Activated naive CD4-positive, alpha-beta T cell treated with anti-CD3 and anti-CD28 coated beads for 36 hours (primary cell): ENCODE results near the gene CXCL9. TPM values are rescaled to one million over a fixed set of nuclear protein-coding genes. Genes with fewer than 3 reads are reported as not detected.
"Not testable (repeated sequence)": the region's sequence is repeated elsewhere in the genome, so short reads cannot be mapped to it uniquely, and the experiment has no call there.

Experiments used
- CTCF ChIA-PET: fragments of 350-600 bp; sonication (Branson Sonifier 250); formaldehyde crosslinking; loops from one replicate; lab custom pipeline; 2021; ENCODE audit warnings: antibody characterized with exemption; lab: Charles Lee
- DNase-seq: peaks from one replicate; pipeline ENCODE4 v3.0.0-alpha.2; 2020
- H3K27ac Mint-ChIP-seq: one replicate; pipeline ENCODE4 v1.8.0; 2021; ENCODE audit warnings: mild to moderate bottlenecking, mixed read lengths
- H3K27me3 Mint-ChIP-seq: one replicate; pipeline ENCODE4 v1.8.0; 2021; ENCODE audit warnings: low read depth, mixed read lengths
- H3K36me3 Mint-ChIP-seq: one replicate; pipeline ENCODE4 v1.8.0; 2021; ENCODE audit warnings: low read depth, mixed read lengths
- H3K4me1 Mint-ChIP-seq: one replicate; pipeline ENCODE4 v1.8.0; 2021; ENCODE audit warnings: low read depth, mixed read lengths
- H3K4me3 Mint-ChIP-seq: one replicate; pipeline ENCODE4 v1.8.0; 2021; ENCODE audit warnings: mild to moderate bottlenecking, moderate library complexity, mixed read lengths
- H3K9me3 Mint-ChIP-seq: one replicate; pipeline ENCODE4 v1.8.0; 2021; ENCODE audit warnings: mixed read lengths
- intact Hi-C: fragments of 100-400 bp; cut with micrococcal nuclease; formaldehyde crosslinking; loops from one replicate; pipeline ENCODE4 v1.15.1; 2023
- total RNA-seq, 2 experiments: library from RNA; stranded (reverse); gene quantifications; one replicate each; pipeline ENCODE4 v1.2.3, GENCODE V29; 2021

CXCL9 gene
- total RNA-seq, 2 experiments from 2014 or later, result 0.74 to 0.89 TPM

GRCh38 chr4:76011018-76011670 lies 3.8 kb upstream of the CXCL9 start:
- no peak overlapping the region for H3K4me3 Mint-ChIP-seq
- intact Hi-C loops, result no loop called here

GRCh38 chr4:76010576-76010975 lies 3.3 kb upstream of the CXCL9 start:
- no peaks in the 10 kb centered on the region for H3K36me3 Mint-ChIP-seq
- no peak for DNase-seq
- peaks cover 13% of the 10 kb centered on the region for H3K27me3 Mint-ChIP-seq
- H3K9me3 Mint-ChIP-seq, result no peaks in the 10 kb centered on the region
- intact Hi-C loops, result no loop called here
- no peak overlapping the region for H3K4me3 Mint-ChIP-seq
- H3K27ac Mint-ChIP-seq, result no peak overlapping the region
- CTCF ChIA-PET, result interaction anchor here (1.0 to 1.8 kb wide), 2 partner anchors 52 to 56 kb away, joined by 4 to 8 read pairs; no protein-coding TSS in a partner anchor
- H3K4me1 Mint-ChIP-seq, result peaks cover 6% of the 10 kb centered on the region

More at GRCh38 chr4:76011018-76011670, 3.8 kb upstream of the CXCL9 start:
- no peak for DNase-seq
- CTCF ChIA-PET, result interaction anchor here (1.8 kb wide), 1 partner anchor 56 kb away, joined by 8 read pairs; no protein-coding TSS in a partner anchor
- Mint-ChIP-seq H3K27me3 (peaks cover 11% of the 10 kb centered on the region), H3K4me1 (peaks cover 6% of the 10 kb centered on the region), H3K36me3 (no peaks in the 10 kb centered on the region), H3K9me3 (no peaks in the 10 kb centered on the region), H3K27ac (no peak overlapping the region)

DNA sequence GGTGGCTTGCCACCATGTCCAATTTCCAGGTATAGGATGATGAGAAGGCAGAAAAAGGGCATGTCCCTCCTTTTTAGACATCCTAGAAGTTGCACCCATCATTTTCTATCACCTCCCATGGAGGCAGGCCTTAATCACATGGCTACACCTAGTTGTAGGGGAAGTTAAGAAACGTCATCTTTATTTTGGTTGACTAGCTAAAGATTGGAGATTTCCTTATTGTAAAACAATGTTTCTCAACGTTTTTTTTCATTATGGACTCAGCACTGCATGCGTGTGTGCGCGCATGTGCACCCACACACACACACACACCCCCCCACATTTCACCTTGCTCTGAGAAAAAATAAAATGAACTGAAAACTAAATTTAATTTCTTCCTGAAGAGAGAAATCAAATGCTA lies 2.0 kb upstream of the CXCL9 start:
- Mint-ChIP-seq H3K4me3 (no peak overlapping the region), H3K27me3 (peaks cover 13% of the 10 kb centered on the region), H3K9me3 (no peaks in the 10 kb centered on the region), H3K27ac (no peak overlapping the region), H3K4me1 (peaks cover 6% of the 10 kb centered on the region), H3K36me3 (no peaks in the 10 kb centered on the region)
- intact Hi-C loops, result no loop called here
- DNase-seq, result no peak
- CTCF ChIA-PET, result interaction anchor here (0.9 to 1.8 kb wide), 3 partner anchors 14 to 58 kb away, joined by 3 to 8 read pairs (median 4); no protein-coding TSS in a partner anchor

- peaks cover 20% of the 10 kb centered on the region for H3K27me3 Mint-ChIP-seq
- no peak for DNase-seq
- no peaks in the 10 kb centered on the region for H3K4me1 Mint-ChIP-seq
- no peaks in the 10 kb centered on the region for H3K36me3 Mint-ChIP-seq
- CTCF ChIA-PET, result interaction anchor here (1.8 kb wide), 1 partner anchor 63 kb away, joined by 6 read pairs; no protein-coding TSS in a partner anchor
- no peak overlapping the region for H3K27ac Mint-ChIP-seq
- intact Hi-C loops, result no loop called here
- no peak overlapping the region for H3K4me3 Mint-ChIP-seq
- no peaks in the 10 kb centered on the region for H3K9me3 Mint-ChIP-seq
Observed at GRCh38 chr4:76003620-76004019, 3.7 kb downstream of the CXCL9 start.

DNA sequence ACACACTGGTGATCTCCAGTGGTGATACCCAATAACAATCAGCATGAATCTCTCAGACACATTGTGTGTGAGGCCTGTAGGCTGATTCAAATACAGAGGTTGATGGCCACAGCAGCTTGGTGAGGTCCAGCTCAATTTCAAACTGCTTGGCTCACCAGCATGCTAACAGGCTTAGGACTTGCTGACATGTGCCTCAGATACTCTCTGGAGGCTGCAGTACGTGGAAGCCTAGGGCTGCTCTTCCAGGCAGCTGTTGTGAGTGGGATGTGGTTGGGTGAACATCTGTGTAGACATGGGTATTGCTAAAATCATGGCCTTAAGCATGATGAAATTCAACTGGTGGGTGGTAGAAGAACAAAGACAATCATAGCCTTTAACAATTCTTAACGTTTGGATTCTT lies 4.3 kb downstream of the CXCL9 start:
- intact Hi-C loops, result no loop called here
- CTCF ChIA-PET, result interaction anchor here (1.8 kb wide), 1 partner anchor 64 kb away, joined by 6 read pairs; no protein-coding TSS in a partner anchor
- DNase-seq, result no peak
- no peaks in the 10 kb centered on the region for H3K9me3 Mint-ChIP-seq
- no peaks in the 10 kb centered on the region for H3K4me1 Mint-ChIP-seq
- H3K27ac Mint-ChIP-seq, result no peak overlapping the region
- peaks cover 18% of the 10 kb centered on the region for H3K27me3 Mint-ChIP-seq
- H3K36me3 Mint-ChIP-seq, result no peaks in the 10 kb centered on the region
- no peak overlapping the region for H3K4me3 Mint-ChIP-seq

- intact Hi-C loops, result no loop called here
- Mint-ChIP-seq H3K27ac (no peak overlapping the region), H3K9me3 (no peaks in the 10 kb centered on the region), H3K4me3 (no peak overlapping the region), H3K27me3 (peaks cover 20% of the 10 kb centered on the region), H3K4me1 (no peaks in the 10 kb centered on the region), H3K36me3 (no peaks in the 10 kb centered on the region)
- CTCF ChIA-PET, result interaction anchor here (1.8 kb wide), 1 partner anchor 65 kb away, joined by 6 read pairs; no protein-coding TSS in a partner anchor
- no peak for DNase-seq
Observed at GRCh38 chr4:76002176-76002575, 5.1 kb downstream of the CXCL9 start.

- Mint-ChIP-seq H3K36me3 (no peaks in the 10 kb centered on the region), H3K4me1 (no peaks in the 10 kb centered on the region), H3K27ac (no peak overlapping the region), H3K9me3 (no peaks in the 10 kb centered on the region), H3K27me3 (peaks cover 20% of the 10 kb centered on the region), H3K4me3 (no peak overlapping the region)
- intact Hi-C loops, result no loop called here
- DNase-seq, result no peak
- CTCF ChIA-PET, result interaction anchor here (0.6 to 1.8 kb wide), 2 partner anchors 65 to 70 kb away, joined by 3 to 6 read pairs; no protein-coding TSS in a partner anchor
Observed at GRCh38 chr4:76001700-76002099, 5.6 kb downstream of the CXCL9 start.

- no peak overlapping the region for H3K4me3 Mint-ChIP-seq
- H3K9me3 Mint-ChIP-seq, result no peaks in the 10 kb centered on the region
- no peaks in the 10 kb centered on the region for H3K4me1 Mint-ChIP-seq
- H3K36me3 Mint-ChIP-seq, result no peaks in the 10 kb centered on the region
- CTCF ChIA-PET, result interaction anchor here (0.8 to 2.4 kb wide), 8 partner anchors 21 to 87 kb away, joined by 3 to 10 read pairs (median 4); no protein-coding TSS in a partner anchor
- H3K27me3 Mint-ChIP-seq, result peaks cover 15% of the 10 kb centered on the region
- DNase-seq, result no peak
- intact Hi-C loops, result no loop called here
- H3K27ac Mint-ChIP-seq, result no peak overlapping the region
Observed at GRCh38 chr4:76000279-76000678, 7.0 kb downstream of the CXCL9 start.

DNA sequence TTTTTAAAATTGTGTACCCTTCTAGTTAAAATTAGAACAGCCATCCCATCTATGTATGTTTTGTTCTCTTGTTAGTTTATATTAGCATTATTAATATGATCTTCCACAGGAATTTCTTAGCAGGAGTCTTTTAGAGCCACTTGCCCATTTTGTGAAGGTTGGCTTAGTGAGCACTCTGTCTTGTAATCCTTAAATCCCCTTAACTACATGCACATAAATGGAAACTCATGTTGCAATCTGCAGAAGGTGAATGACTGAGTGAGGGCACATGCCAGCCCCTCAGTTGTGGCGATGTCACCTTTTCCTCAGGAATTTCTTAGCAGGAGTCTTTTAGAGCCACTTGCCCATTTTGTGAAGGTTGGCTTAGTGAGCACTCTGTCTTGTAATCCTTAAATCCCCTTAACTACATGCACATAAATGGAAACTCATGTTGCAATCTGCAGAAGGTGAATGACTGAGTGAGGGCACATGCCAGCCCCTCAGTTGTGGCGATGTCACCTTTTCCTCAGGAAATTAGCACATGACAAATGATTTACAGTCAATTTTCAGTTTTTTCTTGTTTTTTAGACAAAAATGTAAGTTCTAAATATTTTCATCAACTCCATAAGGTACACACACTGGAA lies 8.7 kb downstream of the CXCL9 start:
- H3K27me3 Mint-ChIP-seq, result peaks cover 11% of the 10 kb centered on the region
- intact Hi-C loops, result loop anchor here (5.0 to 10.0 kb wide), 2 partner anchors 101 to 506 kb away; no protein-coding TSS in a partner anchor

DNA sequence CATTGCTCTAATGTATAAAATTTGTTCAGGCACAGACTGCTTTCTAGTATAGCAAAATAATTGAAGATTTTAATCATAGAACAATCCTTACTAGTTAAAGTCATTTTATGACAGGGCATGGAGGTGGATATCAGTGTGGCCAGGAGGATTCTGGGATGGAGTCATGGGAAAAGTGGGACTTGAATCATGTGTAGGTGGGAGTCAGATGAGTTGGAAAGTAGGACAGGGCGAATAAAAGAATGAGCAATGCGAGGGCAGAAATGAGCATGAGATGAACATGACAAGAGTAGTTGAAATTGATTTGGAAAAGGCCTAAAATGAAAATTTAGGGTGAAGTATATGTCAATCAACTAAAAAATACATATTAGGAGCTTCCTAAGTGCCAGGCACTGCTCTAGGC lies 9.4 kb downstream of the CXCL9 start:
- H3K4me3 Mint-ChIP-seq, result no peak overlapping the region
- no peaks in the 10 kb centered on the region for H3K36me3 Mint-ChIP-seq
- no peaks in the 10 kb centered on the region for H3K4me1 Mint-ChIP-seq
- H3K27ac Mint-ChIP-seq, result no peak overlapping the region
- intact Hi-C loops, result loop anchor here (5.0 to 10.0 kb wide), 2 partner anchors 101 to 507 kb away; no protein-coding TSS in a partner anchor
- CTCF ChIA-PET, result interaction anchor here (1.1 to 5.4 kb wide), 4 partner anchors 65 to 151 kb away, joined by 3 to 117 read pairs (median 34); no protein-coding TSS in a partner anchor
- no peak for DNase-seq
- H3K9me3 Mint-ChIP-seq, result no peaks in the 10 kb centered on the region
- peaks cover 8% of the 10 kb centered on the region for H3K27me3 Mint-ChIP-seq

More for the DNA sequence above, 8.7 kb downstream of the CXCL9 start:
- not testable (repeated sequence) for H3K9me3 Mint-ChIP-seq, H3K4me3 Mint-ChIP-seq, H3K36me3 Mint-ChIP-seq, H3K4me1 Mint-ChIP-seq, DNase-seq, H3K27ac Mint-ChIP-seq
- CTCF ChIA-PET, result interaction anchor here (1.1 to 5.4 kb wide), 6 partner anchors 37 to 70 kb away, joined by 4 to 117 read pairs (median 8); partner anchors contain the start of gene CXCL11

DNA sequence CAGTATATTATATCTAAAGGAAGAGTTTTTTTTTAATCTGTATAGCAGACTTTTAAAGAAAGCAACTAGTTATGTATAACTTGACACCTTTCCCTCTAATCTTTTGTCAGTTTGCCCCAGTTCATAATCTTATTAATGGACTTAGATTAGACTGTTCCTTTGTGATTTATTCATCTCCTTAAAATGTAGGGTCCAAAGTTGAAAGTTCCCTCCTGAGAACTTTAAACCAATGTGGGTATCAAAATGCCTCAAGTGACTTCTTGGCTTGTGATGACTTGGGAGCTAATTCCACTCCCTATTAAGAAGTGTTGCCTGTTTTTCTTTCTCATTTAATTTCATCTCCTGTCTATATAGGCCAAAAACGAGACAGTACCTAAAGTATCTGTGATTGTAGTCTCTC lies 10.2 kb downstream of the CXCL9 start:
- intact Hi-C loops, result loop anchor here (5.0 to 10.0 kb wide), 2 partner anchors 100 to 508 kb away; no protein-coding TSS in a partner anchor
- Mint-ChIP-seq H3K36me3 (no peaks in the 10 kb centered on the region), H3K4me3 (no peak overlapping the region), H3K9me3 (no peaks in the 10 kb centered on the region), H3K27ac (no peak overlapping the region), H3K4me1 (no peaks in the 10 kb centered on the region), H3K27me3 (peaks cover 5% of the 10 kb centered on the region)
- no peak for DNase-seq
- CTCF ChIA-PET, result interaction anchor here (0.6 to 5.4 kb wide), 14 partner anchors 11 to 184 kb away, joined by 3 to 117 read pairs (median 7); no protein-coding TSS in a partner anchor

DNA sequence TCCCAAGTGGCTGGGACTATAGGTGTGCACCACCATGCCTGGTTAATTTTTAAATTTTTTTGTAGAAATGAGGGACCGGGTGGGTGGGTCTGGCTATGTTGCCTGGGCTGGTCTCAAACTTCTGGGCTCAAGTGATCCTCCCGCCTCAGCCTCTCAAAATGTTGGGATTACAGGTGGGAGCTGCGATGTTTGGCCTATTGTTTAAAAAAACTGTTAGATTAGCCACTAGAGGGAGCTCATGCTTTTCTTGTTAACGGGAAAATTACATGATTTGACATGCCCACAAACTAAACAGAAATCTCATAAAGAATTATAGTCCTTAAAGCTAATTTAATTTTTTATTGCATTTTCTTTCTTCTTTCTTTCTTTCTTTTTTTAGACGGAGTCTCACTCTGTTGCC lies 11.6 kb downstream of the CXCL9 start:
- peaks cover 6% of the 10 kb centered on the region for H3K4me1 Mint-ChIP-seq
- DNase-seq, result peak; percentile 16
- no peaks in the 10 kb centered on the region for H3K36me3 Mint-ChIP-seq
- no peak overlapping the region for H3K4me3 Mint-ChIP-seq
- H3K27me3 Mint-ChIP-seq, result peaks cover 2% of the 10 kb centered on the region
- intact Hi-C loops, result loop anchor here (1.0 to 10.0 kb wide), 6 partner anchors 72 to 509 kb away; partner anchors contain the start of gene STBD1
- CTCF ChIA-PET, result interaction anchor here (0.6 to 5.4 kb wide), 34 partner anchors 10 to 381 kb away, joined by 3 to 117 read pairs (median 4); no protein-coding TSS in a partner anchor
- H3K9me3 Mint-ChIP-seq, result no peaks in the 10 kb centered on the region
- no peak overlapping the region for H3K27ac Mint-ChIP-seq
